ENCODE measurements around the gene EML4.
"Not testable (repeated sequence)": the region's sequence is repeated elsewhere in the genome, so short reads cannot be mapped to it uniquely, and the experiment has no call there.

EML4 gene

DNA sequence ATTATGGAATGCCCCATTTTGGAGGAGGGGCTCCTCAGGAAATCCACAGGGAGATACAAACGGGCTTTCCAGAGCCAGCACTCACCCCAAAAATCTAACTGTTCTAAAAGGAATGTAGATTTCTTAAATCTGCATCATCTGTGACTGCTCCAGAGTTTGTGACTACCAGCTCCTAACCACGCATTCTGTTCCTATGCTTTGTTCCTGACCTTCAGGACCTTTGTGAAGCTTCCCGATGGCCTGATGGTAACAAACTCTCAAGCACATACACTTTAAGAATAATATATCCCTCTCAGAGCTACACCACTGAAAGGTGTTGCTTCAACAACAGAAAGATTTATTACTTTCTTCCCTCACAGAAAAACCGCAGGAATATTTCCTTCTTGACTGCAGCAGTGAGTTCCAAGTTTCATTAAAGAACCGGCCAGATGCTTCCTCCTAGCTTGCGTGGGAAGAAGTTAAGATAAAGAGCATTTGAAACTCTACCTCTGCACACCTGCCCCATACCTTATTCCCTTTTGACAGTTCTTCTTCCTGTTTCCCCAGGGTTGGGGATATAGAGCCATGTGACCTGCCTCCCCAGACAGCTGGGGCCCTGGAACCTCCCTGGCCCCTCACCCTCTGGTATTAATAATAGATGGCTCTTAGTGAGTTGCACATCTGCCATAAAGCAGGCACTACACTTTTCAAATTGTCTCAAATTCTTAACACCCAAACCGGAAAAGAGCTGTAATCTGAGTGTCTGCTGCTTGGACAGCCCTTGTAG lies 40.2 kb upstream of the EML4 start:
- no peak overlapping the region for H3K4me3 ChIP-seq (ENCODE audit: low read depth, low read length)
- TF ChIP-seq, protein P1, sequence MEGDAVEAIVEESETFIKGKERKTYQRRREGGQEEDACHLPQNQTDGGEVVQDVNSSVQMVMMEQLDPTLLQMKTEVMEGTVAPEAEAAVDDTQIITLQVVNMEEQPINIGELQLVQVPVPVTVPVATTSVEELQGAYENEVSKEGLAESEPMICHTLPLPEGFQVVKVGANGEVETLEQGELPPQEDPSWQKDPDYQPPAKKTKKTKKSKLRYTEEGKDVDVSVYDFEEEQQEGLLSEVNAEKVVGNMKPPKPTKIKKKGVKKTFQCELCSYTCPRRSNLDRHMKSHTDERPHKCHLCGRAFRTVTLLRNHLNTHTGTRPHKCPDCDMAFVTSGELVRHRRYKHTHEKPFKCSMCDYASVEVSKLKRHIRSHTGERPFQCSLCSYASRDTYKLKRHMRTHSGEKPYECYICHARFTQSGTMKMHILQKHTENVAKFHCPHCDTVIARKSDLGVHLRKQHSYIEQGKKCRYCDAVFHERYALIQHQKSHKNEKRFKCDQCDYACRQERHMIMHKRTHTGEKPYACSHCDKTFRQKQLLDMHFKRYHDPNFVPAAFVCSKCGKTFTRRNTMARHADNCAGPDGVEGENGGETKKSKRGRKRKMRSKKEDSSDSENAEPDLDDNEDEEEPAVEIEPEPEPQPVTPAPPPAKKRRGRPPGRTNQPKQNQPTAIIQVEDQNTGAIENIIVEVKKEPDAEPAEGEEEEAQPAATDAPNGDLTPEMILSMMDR (IDR thresholded peaks at IDR 0.05; ENCODE audit: low read depth, low read length, missing control alignments) = no peak
- no peak for DNase-seq (ENCODE audit: low read depth)

DNA sequence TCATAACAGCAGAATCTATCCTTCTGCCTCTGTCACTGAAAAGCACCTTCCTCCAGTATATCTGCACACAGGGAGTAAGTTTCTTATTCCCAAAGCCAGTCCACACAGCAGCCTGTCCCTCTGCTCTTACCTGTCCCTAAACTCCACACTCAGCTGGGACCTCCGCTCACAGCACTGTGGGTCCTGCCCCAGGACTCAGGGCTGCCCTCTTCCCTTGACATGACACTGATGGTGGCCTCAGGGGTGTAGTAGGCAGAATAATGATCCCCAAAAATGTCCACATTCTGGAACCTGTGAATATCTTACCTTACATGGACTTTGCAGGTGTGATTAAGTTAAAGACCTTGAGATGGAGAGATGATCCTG lies 39.7 kb upstream of the EML4 start:
- H3K4me3 ChIP-seq (ENCODE audit: low read depth, low read length) = no peak overlapping the region
- no peak for DNase-seq (ENCODE audit: low read depth)
- TF ChIP-seq, protein P1 (IDR thresholded peaks at IDR 0.05; ENCODE audit: low read depth, low read length, missing control alignments) = no peak

GRCh38 chr2:42129947-42130346 lies 39.2 kb upstream of the EML4 start:
- DNase-seq (ENCODE audit: low read depth) = no peak
- TF ChIP-seq, protein P1 (IDR thresholded peaks at IDR 0.05; ENCODE audit: low read depth, low read length, missing control alignments) = no peak

GRCh38 chr2:42130858-42131257 lies 38.3 kb upstream of the EML4 start:
- H3K4me3 ChIP-seq (ENCODE audit: low read depth, low read length); DNase-seq (ENCODE audit: low read depth): not testable (repeated sequence)

More at GRCh38 chr2:42129947-42130346, 39.2 kb upstream of the EML4 start:
- H3K4me3 ChIP-seq (ENCODE audit: low read depth, low read length) = no peak overlapping the region

GRCh38 chr2:42132191-42132965 lies 36.8 kb upstream of the EML4 start:
- no peak for DNase-seq (ENCODE audit: low read depth)
- no peak overlapping the region for H3K4me3 ChIP-seq (ENCODE audit: low read depth, low read length)

GRCh38 chr2:42132966-42133641 lies 36.0 kb upstream of the EML4 start:
- H3K4me3 ChIP-seq (ENCODE audit: low read depth, low read length) = 0 out of 2 replicates have a peak overlapping the region, but pooled peaks have one; percentile 3

More at GRCh38 chr2:42132191-42132965, 36.8 kb upstream of the EML4 start:
- TF ChIP-seq, protein P1 (IDR thresholded peaks at IDR 0.05; ENCODE audit: low read depth, low read length, missing control alignments) = no peak

More at GRCh38 chr2:42132966-42133641, 36.0 kb upstream of the EML4 start:
- TF ChIP-seq, protein P1 (IDR thresholded peaks at IDR 0.05; ENCODE audit: low read depth, low read length, missing control alignments) = no peak
- DNase-seq (ENCODE audit: low read depth) = peak; percentile 57
